ENCODE data around the gene MYO15A.

- TF ChIP-seq CTCF (conservative IDR thresholded peaks at IDR 0.05) (no peak), EZH2 (IDR thresholded peaks at IDR 0.05; ENCODE audit: low read depth) (no peak)
Observed at GRCh38 chr17:18213666-18214270, 105.2 kb downstream of the MYO15A start.

Data from PC-9 (cell line).